GM23248 (cell line): Measurements from ENCODE around the gene RAP2B.

Source experiments
- EZH2 ChIP-seq: fragments of 200-600 bp; sonication (generic); IDR thresholded peaks from 2 replicates; pipeline ENCODE4 v1.6.1; 2018; ENCODE audit warnings: antibody characterized with exemption, mild to moderate bottlenecking; ENCODE audit not compliant: insufficient read depth, poor library complexity, severe bottlenecking
- EZH2phosphoT487 ChIP-seq: fragments of 200-600 bp; sonication (generic); IDR thresholded peaks from 2 replicates; pipeline ENCODE4 v1.6.1; 2018; ENCODE audit warnings: antibody characterized with exemption, moderate library complexity, mild to moderate bottlenecking, low read depth; ENCODE audit not compliant: insufficient read depth

- TF ChIP-seq EZH2phosphoT487 (no peak), EZH2 (no peak)
These were observed 9.9 kb downstream of the RAP2B start for GRCh38 chr3:153171918-153172317.
